HEK293 (cell line): ENCODE data around the gene CRIM1.
A peak's percentile ranks its signal among the peaks of the same experiment; 100 is the strongest.

Source experiments
- EGR2 ChIP-seq: fragments of 450-650 bp; formaldehyde crosslinking; IDR thresholded peaks from 2 replicates; pipeline ENCODE4 v1.5.1; 2016; ENCODE audit warnings: low read depth, missing biosample characterization, missing genetic modification characterization
- TCF7L2 ChIP-seq: IDR thresholded peaks from 2 replicates; pipeline ENCODE4 v1.6.1; 2011; ENCODE audit warnings: low read depth, mild to moderate bottlenecking, inconsistent platforms, low read length, moderate library complexity, borderline replicate concordance
- ZNF112 ChIP-seq: fragments of 450-650 bp; formaldehyde crosslinking; IDR thresholded peaks from 2 replicates; pipeline ENCODE4 v1.5.0; 2017; ENCODE audit warnings: missing biosample characterization, missing genetic modification characterization
- ZNF37A ChIP-seq: fragments of 450-650 bp; IDR thresholded peaks from 2 replicates; pipeline ENCODE4 v1.5.1; 2018; ENCODE audit warnings: missing biosample characterization, missing genetic modification characterization
- ZNF501 ChIP-seq: fragments of 450-650 bp; formaldehyde crosslinking; IDR thresholded peaks from 2 replicates; pipeline ENCODE4 v1.5.1; 2016; ENCODE audit warnings: missing biosample characterization, missing genetic modification characterization
- ZSCAN23 ChIP-seq: fragments of 450-650 bp; formaldehyde crosslinking; IDR thresholded peaks from 2 replicates; pipeline ENCODE4 v1.5.1; 2016; ENCODE audit warnings: missing biosample characterization, missing genetic modification characterization
- TF ChIP-seq, protein P1 (sequence below): fragments of 450-650 bp; formaldehyde crosslinking; IDR thresholded peaks from 2 replicates; pipeline ENCODE4 v1.5.1; 2016; ENCODE audit warnings: missing biosample characterization, missing genetic modification characterization
- TF ChIP-seq, protein P2 (sequence below): fragments of 450-650 bp; formaldehyde crosslinking; IDR thresholded peaks from 2 replicates; pipeline ENCODE4 v1.5.1; 2016; ENCODE audit warnings: missing biosample characterization, missing genetic modification characterization

DNA sequence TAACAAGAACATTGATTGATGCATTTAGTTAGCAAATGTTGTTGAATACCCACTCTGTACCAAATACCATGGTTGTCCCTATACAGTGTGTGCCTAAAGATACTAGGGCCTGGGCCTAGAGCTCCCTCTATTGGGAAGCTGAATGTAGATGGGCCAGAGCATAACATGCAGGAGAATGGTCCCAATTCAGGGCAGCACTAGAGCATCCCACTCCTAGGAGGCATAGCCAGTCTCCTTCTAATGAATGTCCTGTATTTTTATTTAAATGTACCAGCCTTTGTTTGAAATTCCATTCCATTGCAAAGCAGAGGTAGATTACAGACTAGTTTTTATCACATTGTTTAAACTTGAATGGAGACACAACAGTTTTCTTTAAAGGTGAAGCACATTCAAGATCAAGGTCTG lies 151.8 kb downstream of the CRIM1 start:
- TF ChIP-seq ZNF501 (no peak), EGR2 (tag by site-specific recombination) (no peak), ZSCAN23 (no peak), ZNF112 (no peak), TCF7L2 (no peak), ZNF37A (tag by site-specific recombination) (no peak)
- TF ChIP-seq, protein P1, sequence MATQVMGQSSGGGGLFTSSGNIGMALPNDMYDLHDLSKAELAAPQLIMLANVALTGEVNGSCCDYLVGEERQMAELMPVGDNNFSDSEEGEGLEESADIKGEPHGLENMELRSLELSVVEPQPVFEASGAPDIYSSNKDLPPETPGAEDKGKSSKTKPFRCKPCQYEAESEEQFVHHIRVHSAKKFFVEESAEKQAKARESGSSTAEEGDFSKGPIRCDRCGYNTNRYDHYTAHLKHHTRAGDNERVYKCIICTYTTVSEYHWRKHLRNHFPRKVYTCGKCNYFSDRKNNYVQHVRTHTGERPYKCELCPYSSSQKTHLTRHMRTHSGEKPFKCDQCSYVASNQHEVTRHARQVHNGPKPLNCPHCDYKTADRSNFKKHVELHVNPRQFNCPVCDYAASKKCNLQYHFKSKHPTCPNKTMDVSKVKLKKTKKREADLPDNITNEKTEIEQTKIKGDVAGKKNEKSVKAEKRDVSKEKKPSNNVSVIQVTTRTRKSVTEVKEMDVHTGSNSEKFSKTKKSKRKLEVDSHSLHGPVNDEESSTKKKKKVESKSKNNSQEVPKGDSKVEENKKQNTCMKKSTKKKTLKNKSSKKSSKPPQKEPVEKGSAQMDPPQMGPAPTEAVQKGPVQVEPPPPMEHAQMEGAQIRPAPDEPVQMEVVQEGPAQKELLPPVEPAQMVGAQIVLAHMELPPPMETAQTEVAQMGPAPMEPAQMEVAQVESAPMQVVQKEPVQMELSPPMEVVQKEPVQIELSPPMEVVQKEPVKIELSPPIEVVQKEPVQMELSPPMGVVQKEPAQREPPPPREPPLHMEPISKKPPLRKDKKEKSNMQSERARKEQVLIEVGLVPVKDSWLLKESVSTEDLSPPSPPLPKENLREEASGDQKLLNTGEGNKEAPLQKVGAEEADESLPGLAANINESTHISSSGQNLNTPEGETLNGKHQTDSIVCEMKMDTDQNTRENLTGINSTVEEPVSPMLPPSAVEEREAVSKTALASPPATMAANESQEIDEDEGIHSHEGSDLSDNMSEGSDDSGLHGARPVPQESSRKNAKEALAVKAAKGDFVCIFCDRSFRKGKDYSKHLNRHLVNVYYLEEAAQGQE = no peak
- TF ChIP-seq, protein P2, sequence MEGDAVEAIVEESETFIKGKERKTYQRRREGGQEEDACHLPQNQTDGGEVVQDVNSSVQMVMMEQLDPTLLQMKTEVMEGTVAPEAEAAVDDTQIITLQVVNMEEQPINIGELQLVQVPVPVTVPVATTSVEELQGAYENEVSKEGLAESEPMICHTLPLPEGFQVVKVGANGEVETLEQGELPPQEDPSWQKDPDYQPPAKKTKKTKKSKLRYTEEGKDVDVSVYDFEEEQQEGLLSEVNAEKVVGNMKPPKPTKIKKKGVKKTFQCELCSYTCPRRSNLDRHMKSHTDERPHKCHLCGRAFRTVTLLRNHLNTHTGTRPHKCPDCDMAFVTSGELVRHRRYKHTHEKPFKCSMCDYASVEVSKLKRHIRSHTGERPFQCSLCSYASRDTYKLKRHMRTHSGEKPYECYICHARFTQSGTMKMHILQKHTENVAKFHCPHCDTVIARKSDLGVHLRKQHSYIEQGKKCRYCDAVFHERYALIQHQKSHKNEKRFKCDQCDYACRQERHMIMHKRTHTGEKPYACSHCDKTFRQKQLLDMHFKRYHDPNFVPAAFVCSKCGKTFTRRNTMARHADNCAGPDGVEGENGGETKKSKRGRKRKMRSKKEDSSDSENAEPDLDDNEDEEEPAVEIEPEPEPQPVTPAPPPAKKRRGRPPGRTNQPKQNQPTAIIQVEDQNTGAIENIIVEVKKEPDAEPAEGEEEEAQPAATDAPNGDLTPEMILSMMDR (tag by site-specific recombination) = peak; percentile 45; the same call in 1 of the 2 replicates
